Ovary (tissue), 9 donors: ENCODE data around the gene CRABP2. TPM values are rescaled to one million over a fixed set of nuclear protein-coding genes. Genes with fewer than 3 reads are reported as not detected.

Experiments used
- DNase-seq, 5 donors: peaks; one replicate each; pipeline ENCODE4 v3.0.0-alpha.2; 2019 to 2020
- H3K27ac ChIP-seq, 2 donors: fragments of 200-600 bp; one replicate each; pipeline versions ENCODE4 v1.5.1 to v1.8.0; 2019 to 2022
- H3K27me3 ChIP-seq: fragments of 200-600 bp; one replicate; pipeline ENCODE4 v1.8.0; 2022
- H3K36me3 ChIP-seq: fragments of 200-600 bp; sonication (generic); one replicate; pipeline ENCODE4 v1.5.1; 2019
- H3K4me1 ChIP-seq: one replicate; pipeline ENCODE4 v1.8.1; 2013; ENCODE audit warnings: mild to moderate bottlenecking, moderate library complexity; ENCODE audit not compliant: insufficient read depth
- H3K4me3 ChIP-seq: fragments of 200-600 bp; sonication (generic); one replicate; pipeline ENCODE4 v1.5.1; 2017
- H3K9me3 ChIP-seq, 2 donors: fragments of 200-600 bp in 1 of 2; sonication (generic) in 1 of 2; one replicate each; pipeline versions ENCODE4 v1.5.1 to v1.8.1; 2013 to 2019; ENCODE audit warnings: mild to moderate bottlenecking in 1 of 2, moderate library complexity in 1 of 2
- EP300 ChIP-seq: sonication (generic); formaldehyde crosslinking; IDR thresholded peaks from one replicate; pipeline ENCODE4 v1.6.1; 2017; ENCODE audit warnings: antibody characterized with exemption
- POLR2A ChIP-seq: fragments of 450-650 bp; IDR thresholded peaks from one replicate; pipeline ENCODE4 v1.6.1; 2017; ENCODE audit warnings: antibody characterized with exemption, mild to moderate bottlenecking, moderate library complexity
- WGBS, 3 donors: extraction: QIAGEN DNeasy Blood & Tissue Kit in 1 of 3; methylation state at CpG; one replicate each; pipeline versions ENCODE4 v1.1.5 to v1.1.7; 2013 to 2017; 5-methylcytosine and 5-hydroxymethylcytosine counted together
- intact Hi-C, 4 donors: fragments of 100-400 bp; cut with DNase I; formaldehyde crosslinking; loops; one replicate each; pipeline versions ENCODE4 v1.11.0 to v1.15.1; 2022 to 2023
- polyA plus RNA-seq, 2 donors: library from polyadenylated mRNA; stranded (reverse); fragments of 200-250 nt in 1 of 2; fragments of 350-450 nt in 1 of 2; fragmentation: Illumina TruSeq in 1 of 2; extraction: RNeasy Lipid Tissue Mini Kit (QIAGEN cat#74804) in 1 of 2; gene quantifications; one replicate each; pipeline ENCODE4 v1.2.3, GENCODE V29; 2013 to 2014
- total RNA-seq, 7 donors: library from RNA; depleted of rRNA in 2 of 7; stranded (reverse); fragments of >200 nt in 2 of 7; fragmentation: NEBNext Ultra II Directional in 3 of 7; extraction: Animal tissue kit (Norgen Biotek cat#: 25700) in 3 of 7; gene quantifications; one replicate each; pipeline versions ENCODE4 v1.1.0 to v1.2.4, GENCODE V29; 2016 to 2023
- TF ChIP-seq, protein P1 (sequence below), 3 donors: fragments of 450-650 bp in 2 of 3; fragments of 200-600 bp in 1 of 3; IDR thresholded peaks; one replicate each; pipeline versions ENCODE4 v1.5.1 to v1.8.0; 2016 to 2022; ENCODE audit warnings: antibody characterized with exemption in 3 of 3, mild to moderate bottlenecking in 1 of 3
- donor health status: DM: no; HTN: no; CAD: no; lungs with moderate emphysema.
- donor health status: DM: no; HTN: no; CAD: no.
- donor health status: Bipolar disorder and iron deficiency.
- donor health status: DM: yes; HTN: yes; CAD: no.
- donor health status: DM: no; HTN: no; CAD: no.
- donor health status: DM: yes; HTN: yes; CAD: no.

The CRABP2 gene
- total and polyA plus RNA-seq, 9 donors, result 1.4 to 31.5 (median 5.5) TPM

DNA sequence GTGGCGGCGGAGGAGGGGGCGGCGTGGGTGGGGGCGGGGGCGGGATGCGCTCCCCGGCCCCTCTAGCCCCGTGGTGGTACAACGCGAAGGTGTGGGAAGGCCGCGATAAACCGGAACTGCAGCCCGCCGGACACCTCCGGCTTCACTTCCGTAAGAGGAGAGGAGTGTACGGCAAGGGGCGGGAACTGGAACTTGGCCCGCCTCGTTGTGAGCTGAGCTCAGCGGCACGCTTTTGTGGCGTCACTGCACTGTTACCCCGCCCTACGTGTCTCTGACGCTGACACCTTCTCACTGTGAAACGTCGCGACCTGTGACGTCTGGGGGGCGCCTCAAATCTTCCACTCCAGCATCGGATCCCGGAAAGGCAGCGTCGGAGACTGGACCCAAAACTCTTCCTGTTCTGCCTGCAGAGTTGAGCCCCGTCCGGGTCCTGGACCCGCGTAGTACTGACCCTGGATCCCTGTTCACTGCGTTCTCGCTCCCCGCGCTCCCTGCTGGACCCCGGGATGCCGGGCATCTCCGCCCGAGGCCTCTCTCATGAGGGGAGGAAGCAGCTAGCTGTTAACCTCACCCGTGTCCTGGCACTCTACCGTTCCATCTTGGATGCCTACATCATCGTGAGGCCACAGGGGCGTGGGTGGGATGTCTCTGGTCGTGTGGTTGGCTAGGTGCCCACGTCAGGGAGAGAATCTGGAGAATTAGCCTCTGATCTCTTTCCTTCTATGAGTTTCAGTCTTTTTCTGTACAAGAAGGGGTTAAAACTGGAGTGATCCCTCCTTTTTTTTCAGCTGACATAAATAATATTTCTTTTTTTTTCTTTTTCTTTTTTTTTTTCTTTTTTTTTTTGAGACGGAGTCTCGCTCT, 23.4 kb upstream of the CRABP2 start, which contains the start of gene ISG20L2:
ISG20L2 (minus strand) TSS at position 168 of the 864 bp plus-strand sequence. CDS start 1,114 bp downstream, outside the sequence.
- Histone ChIP-seq H3K36me3 (no peaks in the 10 kb centered on the region), H3K4me1 (peaks cover 16% of the 10 kb centered on the region), H3K27ac (peak within 1 kb of the TSS; percentile 93 to 98), H3K9me3 (no peaks in the 10 kb centered on the region), H3K27me3 (no peaks in the 10 kb centered on the region), H3K4me3 (peak within 1 kb of the TSS; percentile 62)
- 0% methylated on average over 48 to 57 of the region's 57 CpGs for WGBS, 3 donors
- intact Hi-C loops, result loop anchor here in 1 of 4 donors (1.0 kb wide), 1 partner anchor 12 kb away; the partner anchor contains the start of gene MRPL24
- peak; percentile 97 to 99 (median 98) for DNase-seq
- TF ChIP-seq EP300 (peak; percentile 86), POLR2A (peak; percentile 91)
- TF ChIP-seq, protein P1, sequence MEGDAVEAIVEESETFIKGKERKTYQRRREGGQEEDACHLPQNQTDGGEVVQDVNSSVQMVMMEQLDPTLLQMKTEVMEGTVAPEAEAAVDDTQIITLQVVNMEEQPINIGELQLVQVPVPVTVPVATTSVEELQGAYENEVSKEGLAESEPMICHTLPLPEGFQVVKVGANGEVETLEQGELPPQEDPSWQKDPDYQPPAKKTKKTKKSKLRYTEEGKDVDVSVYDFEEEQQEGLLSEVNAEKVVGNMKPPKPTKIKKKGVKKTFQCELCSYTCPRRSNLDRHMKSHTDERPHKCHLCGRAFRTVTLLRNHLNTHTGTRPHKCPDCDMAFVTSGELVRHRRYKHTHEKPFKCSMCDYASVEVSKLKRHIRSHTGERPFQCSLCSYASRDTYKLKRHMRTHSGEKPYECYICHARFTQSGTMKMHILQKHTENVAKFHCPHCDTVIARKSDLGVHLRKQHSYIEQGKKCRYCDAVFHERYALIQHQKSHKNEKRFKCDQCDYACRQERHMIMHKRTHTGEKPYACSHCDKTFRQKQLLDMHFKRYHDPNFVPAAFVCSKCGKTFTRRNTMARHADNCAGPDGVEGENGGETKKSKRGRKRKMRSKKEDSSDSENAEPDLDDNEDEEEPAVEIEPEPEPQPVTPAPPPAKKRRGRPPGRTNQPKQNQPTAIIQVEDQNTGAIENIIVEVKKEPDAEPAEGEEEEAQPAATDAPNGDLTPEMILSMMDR (IDR thresholded peaks at IDR 0.05), result peak in 1 of 3 donors; percentile 14

DNA sequence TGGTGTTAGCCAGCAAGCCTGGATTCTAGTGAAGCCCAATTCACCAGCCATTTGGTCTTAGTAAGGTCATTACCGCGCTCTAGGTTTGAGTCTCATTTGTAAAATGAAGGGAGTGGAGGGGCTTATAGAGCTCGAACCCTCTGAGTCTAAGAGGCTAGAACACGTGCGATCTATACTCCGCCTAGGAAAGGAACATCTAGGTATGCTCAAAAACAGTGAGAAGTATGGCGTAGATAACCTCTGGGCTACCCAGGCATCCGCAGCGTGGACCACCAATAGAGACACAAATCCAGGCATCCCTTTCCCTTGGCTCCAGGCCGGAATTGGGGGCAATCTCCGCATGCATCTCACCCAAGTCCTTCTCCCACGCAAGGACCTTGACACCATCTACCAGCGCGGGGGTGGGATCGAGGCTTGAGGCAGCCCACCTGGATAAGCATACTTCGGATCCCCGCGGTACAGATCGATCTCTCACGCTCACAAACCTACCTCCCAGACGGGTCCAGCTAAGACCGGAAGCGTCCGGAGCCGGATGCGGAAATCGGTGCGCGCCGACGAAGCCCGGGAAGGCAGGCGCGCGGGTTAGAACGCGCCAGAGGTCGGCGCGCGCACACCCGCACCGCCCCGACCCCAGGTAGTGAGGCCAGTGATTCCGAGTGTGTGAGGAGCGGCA, 22.7 kb upstream of the CRABP2 start, which contains the start of gene METTL25B:
METTL25B (plus strand) TSS at position 544 of the 673 bp plus-strand sequence. CDS start 636 bp downstream, outside the sequence.
- intact Hi-C loops, result loop anchor here in 2 of 4 donors (1.0 to 2.0 kb wide), 2 partner anchors 13 to 37 kb away; partner anchors contain the start of gene MRPL24 (in 1 of the 2)
- peak; percentile 83 to 90 (median 85) for DNase-seq
- peak within 1 kb of the TSS; percentile 93 to 98 for H3K27ac ChIP-seq
- TF ChIP-seq, protein P1 (IDR thresholded peaks at IDR 0.05), result no peak
- TF ChIP-seq EP300 (no peak), POLR2A (no peak)
- H3K4me3 ChIP-seq, result peak within 1 kb of the TSS; percentile 62
- WGBS, 3 donors, result 0% methylated on average over 44 to 46 of the region's 46 CpGs
- no peaks in the 10 kb centered on the region for H3K9me3 ChIP-seq
- H3K27me3 ChIP-seq, result no peaks in the 10 kb centered on the region
- H3K4me1 ChIP-seq, result peaks cover 16% of the 10 kb centered on the region
- no peaks in the 10 kb centered on the region for H3K36me3 ChIP-seq

DNA sequence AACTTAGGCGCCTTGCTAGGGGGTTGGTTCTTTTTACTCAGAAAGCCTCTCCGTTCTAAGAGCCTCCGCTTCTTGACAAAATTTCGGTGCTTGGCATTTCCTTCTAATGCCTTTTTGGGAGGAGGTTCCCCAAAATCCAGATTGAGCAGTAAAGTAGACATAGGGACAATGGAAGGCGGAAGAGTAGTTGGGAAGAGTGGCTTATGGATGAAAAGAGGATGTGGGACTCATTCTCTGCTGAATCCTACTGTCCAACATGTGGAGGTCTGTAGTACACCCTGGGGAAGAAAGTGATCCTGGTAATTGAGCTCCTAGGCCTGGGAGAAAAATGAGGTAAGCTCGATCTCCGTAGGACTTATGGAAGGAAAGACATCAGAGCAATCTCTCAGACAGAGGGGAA, 22.1 kb upstream of the CRABP2 start:
- intact Hi-C loops, result loop anchor here in 1 of 4 donors (2.0 kb wide), 1 partner anchor 37 kb away; no protein-coding TSS in a partner anchor
- no peak for DNase-seq
- Histone ChIP-seq H3K27ac (peak overlapping the region in 1 of 2 donors; percentile 93), H3K36me3 (no peaks in the 10 kb centered on the region), H3K4me3 (peak overlapping the region; percentile 62), H3K27me3 (no peaks in the 10 kb centered on the region), H3K4me1 (peaks cover 16% of the 10 kb centered on the region), H3K9me3 (no peaks in the 10 kb centered on the region)
- TF ChIP-seq EP300, result no peak
- no peak for TF ChIP-seq POLR2A
- TF ChIP-seq, protein P1 (IDR thresholded peaks at IDR 0.05), result no peak
- 41 to 47% (median 43%) methylated on average over 7 of the region's 7 CpGs for WGBS, 3 donors

DNA sequence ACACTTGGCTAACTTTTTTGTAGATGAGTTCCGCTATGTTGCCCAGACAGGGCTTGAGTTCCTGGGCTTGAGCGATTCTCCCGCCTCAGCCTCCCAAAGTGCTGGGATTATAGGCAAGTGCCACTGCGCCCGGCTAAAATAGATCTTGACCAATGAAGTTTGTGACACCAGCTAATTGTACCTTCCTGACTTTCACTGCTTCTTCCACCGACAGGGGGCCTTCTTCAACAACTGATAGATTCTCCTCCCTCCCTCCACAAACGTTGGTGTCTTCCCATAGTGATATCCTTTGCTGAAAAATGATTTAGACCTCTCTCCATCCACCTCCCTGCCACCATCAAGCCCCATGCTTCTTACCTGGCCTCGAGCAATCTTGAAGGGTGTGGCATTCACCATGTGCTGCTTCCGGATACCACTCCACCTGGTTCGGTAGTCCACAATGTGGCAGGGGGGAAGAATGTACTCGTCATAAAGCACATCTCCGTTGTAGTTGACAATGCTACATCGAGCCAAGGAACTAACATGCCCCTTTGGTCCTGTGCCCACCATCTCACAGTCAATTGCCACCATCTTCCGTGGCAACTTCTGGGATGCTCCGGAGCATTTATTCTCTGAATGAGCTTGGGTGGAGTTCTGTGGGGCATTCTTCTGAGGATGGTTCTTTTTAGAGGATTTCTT, 21.3 kb upstream of the CRABP2 start:
- TF ChIP-seq EP300 (no peak), POLR2A (no peak)
- TF ChIP-seq, protein P1 (IDR thresholded peaks at IDR 0.05), result no peak
- intact Hi-C loops, result loop anchor here in 1 of 4 donors (2.0 kb wide), 1 partner anchor 36 kb away; no protein-coding TSS in a partner anchor
- Histone ChIP-seq H3K27me3 (no peaks in the 10 kb centered on the region), H3K27ac (no peak overlapping the region), H3K4me1 (peaks cover 16% of the 10 kb centered on the region), H3K36me3 (no peaks in the 10 kb centered on the region), H3K9me3 (no peaks in the 10 kb centered on the region), H3K4me3 (peak overlapping the region; percentile 2)
- WGBS, 3 donors, result 35 to 51% (median 41%) methylated on average over 15 of the region's 15 CpGs
- DNase-seq, result no peak
